HFFc6 (cell line): Measurements from ENCODE around the gene CELSR1. TPM values are rescaled to one million over a fixed set of nuclear protein-coding genes. Genes with fewer than 3 reads are reported as not detected.

Source experiments
- DNase-seq: peaks from one replicate; pipeline ENCODE4 v3.0.0-alpha.2; 2018
- H3K27ac Mint-ChIP-seq: 2 replicates; pipeline ENCODE4 v1.8.0; 2020; ENCODE audit warnings: mild to moderate bottlenecking, mixed read lengths
- H3K27me3 Mint-ChIP-seq: 2 replicates; pipeline ENCODE4 v1.8.0; 2021; ENCODE audit warnings: mild to moderate bottlenecking, moderate library complexity, mixed read lengths; ENCODE audit not compliant: insufficient read depth
- H3K36me3 Mint-ChIP-seq: 2 replicates; pipeline ENCODE4 v1.8.0; 2021; ENCODE audit warnings: low read depth, mixed read lengths
- H3K4me1 Mint-ChIP-seq: 2 replicates; pipeline ENCODE4 v1.8.0; 2020; ENCODE audit warnings: low read depth, mixed read lengths
- H3K4me3 Mint-ChIP-seq: 2 replicates; pipeline ENCODE4 v1.8.0; 2020; ENCODE audit warnings: mild to moderate bottlenecking, moderate library complexity, mixed read lengths
- H3K9me3 Mint-ChIP-seq: 2 replicates; pipeline ENCODE4 v1.8.0; 2020; ENCODE audit warnings: mild to moderate bottlenecking, mixed read lengths
- total RNA-seq, 6 experiments: library from RNA; stranded (reverse); fragmentation: NEBNext Ultra II Directional; extraction: Animal tissue kit (Norgen Biotek cat#: 25700); gene quantifications; 2 replicates in 1 of 6; 3 replicates in 5 of 6; pipeline ENCODE4 v1.2.3, GENCODE V29; 2021
- TF ChIP-seq, protein P1 (sequence below): fragments of 200-600 bp; sonication (generic); IDR thresholded peaks from 2 replicates; pipeline ENCODE4 v1.5.0; 2021; ENCODE audit warnings: antibody characterized with exemption, mild to moderate bottlenecking

CELSR1 gene
- total RNA-seq, 6 experiments from 2014 or later = 4.7 to 8.2 (median 6.5) TPM

DNA sequence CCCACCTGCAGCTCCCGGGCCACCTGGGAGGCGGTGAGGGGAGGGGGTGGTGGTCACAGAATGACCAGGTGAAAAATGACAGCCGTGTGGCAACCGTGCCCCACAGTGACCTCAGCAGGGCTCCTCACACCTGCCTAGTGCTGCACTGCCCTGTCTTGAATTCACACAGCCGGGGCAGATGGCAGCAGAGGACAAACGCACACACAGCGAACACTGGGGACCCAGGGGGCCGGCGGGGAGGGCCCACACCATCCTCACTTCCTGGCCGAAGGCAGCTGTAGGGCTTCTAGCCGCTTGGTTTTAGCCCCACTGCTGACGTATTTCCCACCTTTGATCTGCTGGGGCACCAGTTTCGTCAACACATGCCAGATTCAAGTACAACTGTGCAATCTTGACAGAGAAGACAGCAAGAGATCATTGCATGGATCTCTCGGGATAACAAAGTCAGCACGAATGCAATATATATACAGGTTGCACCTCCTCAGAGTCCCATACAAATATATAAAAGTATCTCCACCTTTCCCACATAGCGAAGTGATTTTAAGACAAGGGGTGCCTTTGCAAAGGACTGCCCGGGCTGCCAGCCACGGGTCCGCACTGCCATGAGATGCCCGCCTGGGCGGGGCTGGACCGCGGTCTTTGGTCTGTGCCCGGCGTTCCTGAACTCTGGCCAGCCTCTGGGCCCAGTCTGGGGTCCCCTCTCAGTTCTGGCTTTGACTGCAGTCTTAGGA, 175.1 kb downstream of the CELSR1 start:
- Mint-ChIP-seq H3K27me3 (peaks cover 2% of the 10 kb centered on the region), H3K36me3 (no peaks in the 10 kb centered on the region)

DNA sequence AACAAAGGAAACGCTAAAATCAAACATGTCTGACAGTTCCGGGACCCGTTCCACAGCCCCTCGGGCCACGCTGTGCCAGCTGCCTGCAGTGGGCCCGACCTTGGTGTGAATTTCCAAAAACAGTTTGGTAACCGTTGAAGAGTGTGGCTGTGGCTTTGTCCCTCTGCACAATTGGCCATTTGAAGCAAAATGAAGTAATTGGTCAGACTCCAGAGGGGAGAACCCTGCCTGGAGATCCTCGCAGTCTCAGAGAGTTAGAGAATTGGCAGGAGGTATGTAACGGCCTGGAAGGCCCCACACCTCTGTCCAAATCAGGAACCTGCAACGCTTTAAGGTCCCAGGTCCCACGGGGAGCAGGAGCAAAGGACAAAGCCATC, 175.6 kb downstream of the CELSR1 start:
- Mint-ChIP-seq H3K4me3 (no peak overlapping the region), H3K27ac (no peak overlapping the region), H3K36me3 (no peaks in the 10 kb centered on the region), H3K27me3 (peaks cover 2% of the 10 kb centered on the region), H3K4me1 (peaks cover 6% of the 10 kb centered on the region; the same call in 1 of the 2 replicates), H3K9me3 (no peaks in the 10 kb centered on the region)
- DNase-seq = no peak
- TF ChIP-seq, protein P1, sequence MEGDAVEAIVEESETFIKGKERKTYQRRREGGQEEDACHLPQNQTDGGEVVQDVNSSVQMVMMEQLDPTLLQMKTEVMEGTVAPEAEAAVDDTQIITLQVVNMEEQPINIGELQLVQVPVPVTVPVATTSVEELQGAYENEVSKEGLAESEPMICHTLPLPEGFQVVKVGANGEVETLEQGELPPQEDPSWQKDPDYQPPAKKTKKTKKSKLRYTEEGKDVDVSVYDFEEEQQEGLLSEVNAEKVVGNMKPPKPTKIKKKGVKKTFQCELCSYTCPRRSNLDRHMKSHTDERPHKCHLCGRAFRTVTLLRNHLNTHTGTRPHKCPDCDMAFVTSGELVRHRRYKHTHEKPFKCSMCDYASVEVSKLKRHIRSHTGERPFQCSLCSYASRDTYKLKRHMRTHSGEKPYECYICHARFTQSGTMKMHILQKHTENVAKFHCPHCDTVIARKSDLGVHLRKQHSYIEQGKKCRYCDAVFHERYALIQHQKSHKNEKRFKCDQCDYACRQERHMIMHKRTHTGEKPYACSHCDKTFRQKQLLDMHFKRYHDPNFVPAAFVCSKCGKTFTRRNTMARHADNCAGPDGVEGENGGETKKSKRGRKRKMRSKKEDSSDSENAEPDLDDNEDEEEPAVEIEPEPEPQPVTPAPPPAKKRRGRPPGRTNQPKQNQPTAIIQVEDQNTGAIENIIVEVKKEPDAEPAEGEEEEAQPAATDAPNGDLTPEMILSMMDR = no peak

More for the DNA sequence above, 175.1 kb downstream of the CELSR1 start:
- TF ChIP-seq, protein P1 = no peak
- no peak overlapping the region for H3K27ac Mint-ChIP-seq
- peaks cover 6% of the 10 kb centered on the region; the same call in 1 of the 2 replicates for H3K4me1 Mint-ChIP-seq
- H3K9me3 Mint-ChIP-seq = no peaks in the 10 kb centered on the region
- DNase-seq = no peak
- no peak overlapping the region for H3K4me3 Mint-ChIP-seq

DNA sequence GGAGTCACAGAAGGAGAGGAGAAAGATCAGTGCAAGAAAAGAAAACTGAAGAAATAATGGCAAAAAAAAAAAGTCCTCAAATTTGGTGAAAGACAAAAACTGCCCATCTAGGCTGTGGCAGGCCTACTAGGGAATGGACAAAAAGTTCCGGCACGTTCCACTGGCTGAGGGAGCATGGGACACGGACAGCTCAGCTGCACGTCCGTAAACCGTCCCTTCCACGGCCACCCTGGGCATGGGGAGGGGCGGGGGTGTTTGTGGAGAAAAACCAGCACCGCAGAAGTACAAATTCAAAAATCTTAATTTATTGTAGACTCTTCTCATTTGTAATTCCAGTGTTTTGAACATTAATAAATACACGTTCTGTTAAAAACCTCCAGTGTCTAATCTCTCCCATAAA, 176.5 kb downstream of the CELSR1 start:
- TF ChIP-seq, protein P1 = no peak
- Mint-ChIP-seq H3K27ac (no peak overlapping the region), H3K4me3 (no peak overlapping the region), H3K4me1 (peaks cover 6% of the 10 kb centered on the region; the same call in 1 of the 2 replicates), H3K36me3 (no peaks in the 10 kb centered on the region), H3K9me3 (no peaks in the 10 kb centered on the region), H3K27me3 (peaks cover 2% of the 10 kb centered on the region)
- DNase-seq = no peak

DNA sequence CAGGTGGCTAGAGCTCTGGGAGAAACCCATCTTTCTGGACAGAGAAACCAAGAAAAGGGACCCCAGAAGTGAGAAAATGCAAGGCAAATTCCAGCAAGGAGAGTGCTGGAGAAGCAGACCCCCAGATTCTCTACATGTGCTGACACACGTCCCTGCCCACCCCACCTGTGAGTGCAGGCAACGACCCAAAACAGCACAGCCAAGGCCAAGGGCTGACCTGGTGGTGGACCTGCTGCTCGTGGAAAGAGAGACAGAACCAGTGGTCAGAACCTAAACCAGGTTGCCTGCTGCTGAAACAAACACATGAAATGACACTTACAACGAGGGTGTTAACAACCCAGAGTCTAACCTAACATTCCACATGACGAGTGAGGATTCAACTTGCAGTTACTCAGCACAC, 177.3 kb downstream of the CELSR1 start:
- Mint-ChIP-seq H3K4me1 (peaks cover 6% of the 10 kb centered on the region; the same call in 1 of the 2 replicates), H3K4me3 (no peak overlapping the region), H3K36me3 (no peaks in the 10 kb centered on the region), H3K27ac (no peak overlapping the region), H3K9me3 (no peaks in the 10 kb centered on the region), H3K27me3 (peaks cover 2% of the 10 kb centered on the region)
- DNase-seq = no peak
- TF ChIP-seq, protein P1 = no peak

DNA sequence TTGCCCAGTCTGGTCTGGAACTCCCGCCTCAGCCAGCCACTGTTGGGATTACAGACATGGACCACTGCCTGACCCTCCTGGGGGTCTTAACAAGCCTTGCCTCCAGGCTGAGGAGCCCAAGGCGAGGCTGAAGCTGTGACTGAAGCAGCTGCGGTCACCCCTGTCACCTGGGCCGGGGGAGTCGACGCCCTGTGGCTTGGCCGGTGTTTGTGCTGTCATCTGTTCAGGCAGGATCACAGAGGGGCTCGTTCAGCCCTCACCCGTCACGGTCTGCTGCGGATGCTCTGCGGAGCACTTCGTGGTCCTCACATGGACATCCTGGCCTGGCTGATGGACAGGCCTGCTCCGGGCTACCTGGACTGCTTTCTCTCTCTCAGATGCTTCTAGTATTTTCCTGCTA, 178.1 kb downstream of the CELSR1 start:
- H3K4me1 Mint-ChIP-seq = peaks cover 6% of the 10 kb centered on the region; the same call in 1 of the 2 replicates
- TF ChIP-seq, protein P1 = no peak
- H3K27me3 Mint-ChIP-seq = peaks cover 2% of the 10 kb centered on the region
- DNase-seq = no peak
- no peaks in the 10 kb centered on the region for H3K36me3 Mint-ChIP-seq
- H3K4me3 Mint-ChIP-seq = no peak overlapping the region
- no peaks in the 10 kb centered on the region for H3K9me3 Mint-ChIP-seq
- H3K27ac Mint-ChIP-seq = no peak overlapping the region
